ENCODE measurements around the gene EPS8L2. TPM values are rescaled to one million over a fixed set of nuclear protein-coding genes. Genes with fewer than 3 reads are reported as not detected.

The EPS8L2 gene
- total and polyA plus RNA-seq, 9 of the 15 experiments (the other 6 are each of a cell fraction or from before 2014, with no cell fraction given) = 0.75 to 17.0 (median 3.7) TPM

DNA sequence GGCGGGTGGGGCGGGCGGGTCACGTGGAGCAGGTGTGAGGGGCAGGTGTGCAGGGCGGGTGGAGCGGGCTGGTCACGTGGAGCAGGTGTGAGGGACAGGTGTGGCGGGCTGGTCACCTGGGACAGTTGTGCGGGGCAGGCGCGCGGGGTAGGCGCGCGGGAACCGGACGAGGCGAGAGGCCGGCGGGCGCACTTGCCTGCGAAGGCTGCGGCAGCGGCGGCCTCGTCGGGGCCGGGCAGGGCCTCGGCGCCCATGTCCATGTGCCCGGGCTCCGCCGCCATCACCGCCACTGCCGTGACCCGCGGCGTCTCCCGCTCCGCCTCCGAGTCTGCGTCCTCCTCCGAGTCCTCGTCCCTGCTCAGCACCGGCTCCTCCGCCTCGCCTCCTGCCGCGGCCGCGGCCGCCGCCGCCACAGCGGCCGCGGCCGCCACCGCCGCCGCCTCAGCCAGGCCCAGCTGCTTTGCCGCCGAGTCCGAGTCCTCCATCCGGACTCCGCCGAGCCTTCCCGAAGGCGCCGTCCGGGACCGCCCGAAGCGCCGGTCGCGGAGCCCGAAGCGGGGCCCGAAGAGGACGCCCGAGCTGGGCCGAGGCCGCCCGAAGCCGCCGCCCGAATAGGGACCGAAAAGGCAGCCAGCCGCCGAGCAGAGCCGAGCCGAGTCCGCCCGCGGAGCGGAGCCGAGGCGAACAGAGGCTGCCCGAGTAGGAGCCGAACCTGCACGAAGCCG is 11.3 kb upstream of the EPS8L2 start, which contains the start of gene DEAF1 (continued):
- TF ChIP-seq, protein P1, sequence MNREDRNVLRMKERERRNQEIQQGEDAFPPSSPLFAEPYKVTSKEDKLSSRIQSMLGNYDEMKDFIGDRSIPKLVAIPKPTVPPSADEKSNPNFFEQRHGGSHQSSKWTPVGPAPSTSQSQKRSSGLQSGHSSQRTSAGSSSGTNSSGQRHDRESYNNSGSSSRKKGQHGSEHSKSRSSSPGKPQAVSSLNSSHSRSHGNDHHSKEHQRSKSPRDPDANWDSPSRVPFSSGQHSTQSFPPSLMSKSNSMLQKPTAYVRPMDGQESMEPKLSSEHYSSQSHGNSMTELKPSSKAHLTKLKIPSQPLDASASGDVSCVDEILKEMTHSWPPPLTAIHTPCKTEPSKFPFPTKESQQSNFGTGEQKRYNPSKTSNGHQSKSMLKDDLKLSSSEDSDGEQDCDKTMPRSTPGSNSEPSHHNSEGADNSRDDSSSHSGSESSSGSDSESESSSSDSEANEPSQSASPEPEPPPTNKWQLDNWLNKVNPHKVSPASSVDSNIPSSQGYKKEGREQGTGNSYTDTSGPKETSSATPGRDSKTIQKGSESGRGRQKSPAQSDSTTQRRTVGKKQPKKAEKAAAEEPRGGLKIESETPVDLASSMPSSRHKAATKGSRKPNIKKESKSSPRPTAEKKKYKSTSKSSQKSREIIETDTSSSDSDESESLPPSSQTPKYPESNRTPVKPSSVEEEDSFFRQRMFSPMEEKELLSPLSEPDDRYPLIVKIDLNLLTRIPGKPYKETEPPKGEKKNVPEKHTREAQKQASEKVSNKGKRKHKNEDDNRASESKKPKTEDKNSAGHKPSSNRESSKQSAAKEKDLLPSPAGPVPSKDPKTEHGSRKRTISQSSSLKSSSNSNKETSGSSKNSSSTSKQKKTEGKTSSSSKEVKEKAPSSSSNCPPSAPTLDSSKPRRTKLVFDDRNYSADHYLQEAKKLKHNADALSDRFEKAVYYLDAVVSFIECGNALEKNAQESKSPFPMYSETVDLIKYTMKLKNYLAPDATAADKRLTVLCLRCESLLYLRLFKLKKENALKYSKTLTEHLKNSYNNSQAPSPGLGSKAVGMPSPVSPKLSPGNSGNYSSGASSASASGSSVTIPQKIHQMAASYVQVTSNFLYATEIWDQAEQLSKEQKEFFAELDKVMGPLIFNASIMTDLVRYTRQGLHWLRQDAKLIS (CRISPR knock-in tag; IDR thresholded peaks at IDR 0.05) = no peak
- no peak for TF ChIP-seq NEUROD1 (IDR thresholded peaks at IDR 0.05; ENCODE audit: borderline replicate concordance, low read depth, low read length, partially characterized antibody)
- peak; percentile 73 for TF ChIP-seq ZNF263 (CRISPR knock-in tag; IDR thresholded peaks at IDR 0.05; ENCODE audit: borderline replicate concordance)
- TF ChIP-seq CHD2 (IDR thresholded peaks at IDR 0.05; ENCODE audit: low read depth, low read length) = no peak
- TF ChIP-seq PRMT5 (CRISPR knock-in tag; IDR thresholded peaks at IDR 0.05) = no peak
- TF ChIP-seq, protein P2, sequence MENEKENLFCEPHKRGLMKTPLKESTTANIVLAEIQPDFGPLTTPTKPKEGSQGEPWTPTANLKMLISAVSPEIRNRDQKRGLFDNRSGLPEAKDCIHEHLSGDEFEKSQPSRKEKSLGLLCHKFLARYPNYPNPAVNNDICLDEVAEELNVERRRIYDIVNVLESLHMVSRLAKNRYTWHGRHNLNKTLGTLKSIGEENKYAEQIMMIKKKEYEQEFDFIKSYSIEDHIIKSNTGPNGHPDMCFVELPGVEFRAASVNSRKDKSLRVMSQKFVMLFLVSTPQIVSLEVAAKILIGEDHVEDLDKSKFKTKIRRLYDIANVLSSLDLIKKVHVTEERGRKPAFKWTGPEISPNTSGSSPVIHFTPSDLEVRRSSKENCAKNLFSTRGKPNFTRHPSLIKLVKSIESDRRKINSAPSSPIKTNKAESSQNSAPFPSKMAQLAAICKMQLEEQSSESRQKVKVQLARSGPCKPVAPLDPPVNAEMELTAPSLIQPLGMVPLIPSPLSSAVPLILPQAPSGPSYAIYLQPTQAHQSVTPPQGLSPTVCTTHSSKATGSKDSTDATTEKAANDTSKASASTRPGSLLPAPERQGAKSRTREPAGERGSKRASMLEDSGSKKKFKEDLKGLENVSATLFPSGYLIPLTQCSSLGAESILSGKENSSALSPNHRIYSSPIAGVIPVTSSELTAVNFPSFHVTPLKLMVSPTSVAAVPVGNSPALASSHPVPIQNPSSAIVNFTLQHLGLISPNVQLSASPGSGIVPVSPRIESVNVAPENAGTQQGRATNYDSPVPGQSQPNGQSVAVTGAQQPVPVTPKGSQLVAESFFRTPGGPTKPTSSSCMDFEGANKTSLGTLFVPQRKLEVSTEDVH (IDR thresholded peaks at IDR 0.05; ENCODE audit: low read depth, partially characterized antibody) = no peak
- TF ChIP-seq RBM25 (IDR thresholded peaks at IDR 0.05; ENCODE audit: low read depth, low read length, severe bottlenecking) = no peak
- TF ChIP-seq ZNF274 (IDR thresholded peaks at IDR 0.05; ENCODE audit: borderline replicate concordance, low read depth, low read length) = no peak
- no peak for TF ChIP-seq SP2 (IDR thresholded peaks at IDR 0.05; ENCODE audit: extremely low read depth, low read depth, low read length, poor library complexity, severe bottlenecking)
- TF ChIP-seq, protein P3, sequence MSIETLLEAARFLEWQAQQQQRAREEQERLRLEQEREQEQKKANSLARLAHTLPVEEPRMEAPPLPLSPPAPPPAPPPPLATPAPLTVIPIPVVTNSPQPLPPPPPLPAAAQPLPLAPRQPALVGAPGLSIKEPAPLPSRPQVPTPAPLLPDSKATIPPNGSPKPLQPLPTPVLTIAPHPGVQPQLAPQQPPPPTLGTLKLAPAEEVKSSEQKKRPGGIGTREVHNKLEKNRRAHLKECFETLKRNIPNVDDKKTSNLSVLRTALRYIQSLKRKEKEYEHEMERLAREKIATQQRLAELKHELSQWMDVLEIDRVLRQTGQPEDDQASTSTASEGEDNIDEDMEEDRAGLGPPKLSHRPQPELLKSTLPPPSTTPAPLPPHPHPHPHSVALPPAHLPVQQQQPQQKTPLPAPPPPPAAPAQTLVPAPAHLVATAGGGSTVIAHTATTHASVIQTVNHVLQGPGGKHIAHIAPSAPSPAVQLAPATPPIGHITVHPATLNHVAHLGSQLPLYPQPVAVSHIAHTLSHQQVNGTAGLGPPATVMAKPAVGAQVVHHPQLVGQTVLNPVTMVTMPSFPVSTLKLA (conservative IDR thresholded peaks at IDR 0.05) = no peak
- TF ChIP-seq ZNF354B (CRISPR knock-in tag; IDR thresholded peaks at IDR 0.05) = no peak
- no peak for TF ChIP-seq POLR2A (conservative IDR thresholded peaks at IDR 0.05)
- no peak for TF ChIP-seq ZNF197 (CRISPR knock-in tag; IDR thresholded peaks at IDR 0.05; ENCODE audit: low read depth)
- no peak for TF ChIP-seq SIRT6 (IDR thresholded peaks at IDR 0.05; ENCODE audit: low read depth, low read length)
- TF ChIP-seq PHF8 (IDR thresholded peaks at IDR 0.05; ENCODE audit: borderline replicate concordance, low read length) = peak; percentile 63; the same call in 1 of the 2 replicates
- TF ChIP-seq, protein P4, sequence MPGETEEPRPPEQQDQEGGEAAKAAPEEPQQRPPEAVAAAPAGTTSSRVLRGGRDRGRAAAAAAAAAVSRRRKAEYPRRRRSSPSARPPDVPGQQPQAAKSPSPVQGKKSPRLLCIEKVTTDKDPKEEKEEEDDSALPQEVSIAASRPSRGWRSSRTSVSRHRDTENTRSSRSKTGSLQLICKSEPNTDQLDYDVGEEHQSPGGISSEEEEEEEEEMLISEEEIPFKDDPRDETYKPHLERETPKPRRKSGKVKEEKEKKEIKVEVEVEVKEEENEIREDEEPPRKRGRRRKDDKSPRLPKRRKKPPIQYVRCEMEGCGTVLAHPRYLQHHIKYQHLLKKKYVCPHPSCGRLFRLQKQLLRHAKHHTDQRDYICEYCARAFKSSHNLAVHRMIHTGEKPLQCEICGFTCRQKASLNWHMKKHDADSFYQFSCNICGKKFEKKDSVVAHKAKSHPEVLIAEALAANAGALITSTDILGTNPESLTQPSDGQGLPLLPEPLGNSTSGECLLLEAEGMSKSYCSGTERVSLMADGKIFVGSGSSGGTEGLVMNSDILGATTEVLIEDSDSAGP (CRISPR knock-in tag; IDR thresholded peaks at IDR 0.05) = no peak
- no peak for TF ChIP-seq ARID2 (IDR thresholded peaks at IDR 0.05)
- no peak for TF ChIP-seq ZNF766 (CRISPR knock-in tag; conservative IDR thresholded peaks at IDR 0.05)
